DOHH2 (cell line): ENCODE results near the gene ASPRV1.

ENCODE experiments used
- EZH2phosphoT487 ChIP-seq: fragments of 200-600 bp; sonication (generic); IDR thresholded peaks from 2 replicates; pipeline ENCODE4 v1.6.1; 2017; ENCODE audit warnings: borderline replicate concordance, mild to moderate bottlenecking, antibody characterized with exemption, low read length, moderate library complexity, mixed read lengths
- TF ChIP-seq, protein P1 (sequence below): fragments of 200-600 bp; sonication (generic); IDR thresholded peaks from one replicate; pipeline ENCODE4 v1.5.1; 2014; ENCODE audit warnings: antibody characterized with exemption, mild to moderate bottlenecking, low read depth, low read length; ENCODE audit not compliant: poor library complexity, severe bottlenecking

DNA sequence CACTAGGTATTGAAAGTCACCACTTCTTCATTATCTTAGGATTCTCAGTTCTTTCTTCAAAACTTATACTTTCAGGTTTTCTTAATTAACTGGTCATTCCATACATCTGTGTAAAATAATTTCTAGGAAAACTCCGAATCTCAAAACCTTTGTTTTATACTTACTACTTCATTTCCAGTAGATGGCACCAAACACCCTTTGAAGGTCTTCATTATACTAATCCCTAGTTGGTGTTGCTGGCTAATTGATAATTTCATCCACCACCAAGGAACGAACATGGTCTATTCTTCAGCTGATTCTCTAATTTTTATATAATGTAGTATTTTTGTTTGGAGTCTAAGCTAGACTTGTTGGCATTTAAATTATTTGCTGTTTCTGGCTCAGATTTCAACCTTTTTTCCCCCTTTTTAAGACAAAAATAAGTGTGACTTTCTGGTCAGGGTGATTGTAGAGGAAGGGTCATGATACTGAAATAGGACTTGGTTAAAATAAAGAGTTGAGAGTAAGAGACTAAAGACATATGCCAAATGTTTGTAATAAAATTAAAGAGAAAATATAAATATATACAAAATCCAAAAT lies 49.4 kb downstream of the ASPRV1 start:
- TF ChIP-seq, protein P1, sequence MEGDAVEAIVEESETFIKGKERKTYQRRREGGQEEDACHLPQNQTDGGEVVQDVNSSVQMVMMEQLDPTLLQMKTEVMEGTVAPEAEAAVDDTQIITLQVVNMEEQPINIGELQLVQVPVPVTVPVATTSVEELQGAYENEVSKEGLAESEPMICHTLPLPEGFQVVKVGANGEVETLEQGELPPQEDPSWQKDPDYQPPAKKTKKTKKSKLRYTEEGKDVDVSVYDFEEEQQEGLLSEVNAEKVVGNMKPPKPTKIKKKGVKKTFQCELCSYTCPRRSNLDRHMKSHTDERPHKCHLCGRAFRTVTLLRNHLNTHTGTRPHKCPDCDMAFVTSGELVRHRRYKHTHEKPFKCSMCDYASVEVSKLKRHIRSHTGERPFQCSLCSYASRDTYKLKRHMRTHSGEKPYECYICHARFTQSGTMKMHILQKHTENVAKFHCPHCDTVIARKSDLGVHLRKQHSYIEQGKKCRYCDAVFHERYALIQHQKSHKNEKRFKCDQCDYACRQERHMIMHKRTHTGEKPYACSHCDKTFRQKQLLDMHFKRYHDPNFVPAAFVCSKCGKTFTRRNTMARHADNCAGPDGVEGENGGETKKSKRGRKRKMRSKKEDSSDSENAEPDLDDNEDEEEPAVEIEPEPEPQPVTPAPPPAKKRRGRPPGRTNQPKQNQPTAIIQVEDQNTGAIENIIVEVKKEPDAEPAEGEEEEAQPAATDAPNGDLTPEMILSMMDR: peak; percentile 66
- TF ChIP-seq EZH2phosphoT487: no peak
